ENCODE data around the gene SLC25A1. TPM values are rescaled to one million over a fixed set of nuclear protein-coding genes. Genes with fewer than 3 reads are reported as not detected.

Gene SLC25A1
- total and polyA plus RNA-seq, 2 of the 8 experiments (the other 6 are each of a cell fraction or from before 2014, with no cell fraction given), result 110 to 148 TPM

GRCh38 chr22:19213442-19214077 lies 35.0 kb upstream of the SLC25A1 start:
- H2AFZ ChIP-seq (ENCODE audit: low read length), result no peak overlapping the region
- H3K56ac ChIP-seq (replicated peaks; ENCODE audit: insufficient read length, low read depth, low read length), result no peak overlapping the region
- H2BK20ac ChIP-seq (ENCODE audit: low read length), result no peak overlapping the region
- H4K5ac ChIP-seq (ENCODE audit: insufficient read length, low read depth, low read length), result peak overlapping the region; percentile 46
- H3K9me3 ChIP-seq (ENCODE audit: insufficient read depth in 2 of 2, low read depth in 1 of 2, low read length in 1 of 2), result no peaks in the 10 kb centered on the region
- peaks cover 3 to 22% (median 13%) of the 10 kb centered on the region in 4 experiments; a peak in 6 of 7 replicates for H3K4me1 ChIP-seq (replicated peaks in 1 of 4; ENCODE audit: control insufficient read depth in 3 of 4, insufficient read depth in 4 of 4, low read length in 3 of 4)
- peak overlapping the region; percentile 43 to 59 for H3K4me2 ChIP-seq (ENCODE audit: insufficient read depth in 1 of 2, low read depth in 2 of 2, low read length in 2 of 2)
- no peak overlapping the region for H3K18ac ChIP-seq (ENCODE audit: extremely low read depth, low read length)
- no peak overlapping the region for H2BK120ac ChIP-seq (replicated peaks; ENCODE audit: low read depth, low read length)
- H2BK15ac ChIP-seq (ENCODE audit: low read length), result no peak overlapping the region
- no peaks in the 10 kb centered on the region for H3K27me3 ChIP-seq (replicated peaks in 1 of 4; ENCODE audit: control insufficient read depth in 3 of 4, extremely low read depth in 1 of 4, insufficient read depth in 3 of 4, low read length in 3 of 4)
- no peak overlapping the region for H3K23ac ChIP-seq (ENCODE audit: insufficient read length)
- POLR2A ChIA-PET (ENCODE audit: partially characterized antibody), result interaction anchor here (0.7 to 1.6 kb wide), 5 partner anchors 9 to 70 kb away, joined by 3 to 8 read pairs (median 3); no protein-coding TSS in a partner anchor
- peak overlapping the region; percentile 49; the same call in 1 of the 2 replicates for H2BK5ac ChIP-seq (ENCODE audit: low read depth, low read length)
- WGBS, 2 experiments (ENCODE audit: extremely low coverage in 1 of 2, insufficient coverage in 1 of 2, insufficient read length in 1 of 2, insufficient replicate concordance in 2 of 2, low coverage in 1 of 2, low lambda C conversion rate in 2 of 2, missing lambda C conversion rate in 1 of 2), result 39% methylated on average over 9 of the region's 9 CpGs; no CpG with 5 or more reads in 1 of the 2 experiments
- no peak overlapping the region for H3K4ac ChIP-seq (replicated peaks; ENCODE audit: insufficient read length, low read depth, low read length)
- no peaks in the 10 kb centered on the region for H4K20me1 ChIP-seq (replicated peaks in 1 of 2; ENCODE audit: control insufficient read depth in 1 of 2, insufficient read depth in 2 of 2, low read length in 2 of 2)
- H2BK12ac ChIP-seq (ENCODE audit: low read depth, low read length), result peak overlapping the region; percentile 63; the same call in 1 of the 2 replicates
- no peak overlapping the region for H3K27ac ChIP-seq (ENCODE audit: low read depth, low read length)
- H4K91ac ChIP-seq (replicated peaks; ENCODE audit: insufficient read length, low read length), result no peak overlapping the region
- CTCF ChIA-PET (ENCODE audit: partially characterized antibody), result interaction anchor here (1.0 to 1.5 kb wide), 2 partner anchors 10 to 69 kb away, joined by 5 to 6 read pairs; partner anchors contain the start of gene ESS2
- no peak overlapping the region for H3K14ac ChIP-seq (ENCODE audit: insufficient read length)
- no peaks in the 10 kb centered on the region for H3K79me1 ChIP-seq (ENCODE audit: low read depth, low read length)
- no peak overlapping the region for H4K8ac ChIP-seq (ENCODE audit: extremely low read depth, insufficient read depth, low read length)
- H3K9ac ChIP-seq (replicated peaks in 1 of 4; ENCODE audit: extremely low read depth in 1 of 4, low read depth in 3 of 4, low read length in 3 of 4), result no peak overlapping the region
- DNase-seq (ENCODE audit: low read depth in 1 of 2, low spot score in 2 of 2) (no peak), FAIRE-seq (peak; percentile 98)
- H3K4me3 ChIP-seq (ENCODE audit: extremely low read depth in 1 of 4, insufficient read depth in 2 of 4, low read depth in 3 of 4, low read length in 4 of 4), result peak overlapping the region in 1 of 4 experiments; percentile 32; a peak in 2 of 8 replicates
- no peaks in the 10 kb centered on the region for H3K79me2 ChIP-seq (ENCODE audit: control insufficient read depth in 1 of 2, insufficient read depth in 2 of 2, low read length in 2 of 2)
- no peaks in the 10 kb centered on the region for H3K23me2 ChIP-seq (ENCODE audit: low read depth, low read length)
- H2AK5ac ChIP-seq (ENCODE audit: low read depth, low read length), result no peak overlapping the region
- H3K36me3 ChIP-seq (ENCODE audit: control insufficient read depth in 2 of 4, insufficient read depth in 4 of 4, low read length in 3 of 4), result peaks cover 2 to 11% (median 7%) of the 10 kb centered on the region in 4 experiments; a peak in 7 of 8 replicates
- TF ChIP-seq SP4 (IDR thresholded peaks at IDR 0.05; ENCODE audit: low read length), result no peak
- no peak for TF ChIP-seq SUZ12 (IDR thresholded peaks at IDR 0.05; ENCODE audit: low read length)
- peak; percentile 35; the same call in 1 of the 2 replicates for TF ChIP-seq MAX (IDR thresholded peaks at IDR 0.05)
- TF ChIP-seq JUND (IDR thresholded peaks at IDR 0.05; ENCODE audit: low read length), result no peak
- peak; percentile 42 for TF ChIP-seq ASH2L (IDR thresholded peaks at IDR 0.05; ENCODE audit: low read length)
- no peak for TF ChIP-seq BACH1 (IDR thresholded peaks at IDR 0.05; ENCODE audit: low read length)
- TF ChIP-seq, protein P1, sequence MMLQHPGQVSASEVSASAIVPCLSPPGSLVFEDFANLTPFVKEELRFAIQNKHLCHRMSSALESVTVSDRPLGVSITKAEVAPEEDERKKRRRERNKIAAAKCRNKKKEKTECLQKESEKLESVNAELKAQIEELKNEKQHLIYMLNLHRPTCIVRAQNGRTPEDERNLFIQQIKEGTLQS (IDR thresholded peaks at IDR 0.05; ENCODE audit: insufficient read depth, low read depth, low read length), result no peak
- no peak for TF ChIP-seq RBBP5 (IDR thresholded peaks at IDR 0.05; ENCODE audit: borderline replicate concordance, low read depth, low read length)
- TF ChIP-seq SIN3A (conservative IDR thresholded peaks at IDR 0.05 in 1 of 2, IDR thresholded peaks at IDR 0.05 in 1 of 2; ENCODE audit: low read depth in 1 of 2, low read length in 2 of 2), result 0 out of 4 replicates have a peak, but pooled peaks of 1 of the 2 experiments have one; percentile 33
- no peak for TF ChIP-seq GABPA (IDR thresholded peaks at IDR 0.05; ENCODE audit: borderline replicate concordance, insufficient read depth, low read length)
- no peak for TF ChIP-seq TBP (IDR thresholded peaks at IDR 0.05; ENCODE audit: low read depth, low read length)
- no peak for TF ChIP-seq YY1 (IDR thresholded peaks at IDR 0.05; ENCODE audit: low read depth, low read length)

Measured in H1 (cell line).